Stimulated activated CD4-positive, alpha-beta T cell treated with anti-CD3 and anti-CD28 coated beads, Interleukin-4, amount 100 ng/mL, for 4 hours (primary cell): ENCODE data around the gene VEGFA.

Experiments
- DNase-seq, 2 experiments: peaks; one replicate each; pipeline ENCODE4 v3.0.0-alpha.2; 2020

Gene VEGFA

GRCh38 chr6:43826730-43827129 is 56.7 kb downstream of the VEGFA start:
- DNase-seq: no peak

GRCh38 chr6:43827898-43828297 is 57.9 kb downstream of the VEGFA start:
- DNase-seq: no peak

GRCh38 chr6:43828711-43829110 is 58.7 kb downstream of the VEGFA start:
- no peak for DNase-seq

GRCh38 chr6:43829470-43829869 is 59.5 kb downstream of the VEGFA start:
- DNase-seq: no peak

GRCh38 chr6:43830775-43831174 is 60.8 kb downstream of the VEGFA start:
- DNase-seq: no peak

GRCh38 chr6:43831191-43831590 is 61.2 kb downstream of the VEGFA start:
- no peak for DNase-seq

GRCh38 chr6:43833223-43833995 is 63.4 kb downstream of the VEGFA start:
- DNase-seq: no peak

- DNase-seq: no peak
These were observed 64.0 kb downstream of the VEGFA start for GRCh38 chr6:43833996-43834390.

- no peak for DNase-seq
These were observed 64.6 kb downstream of the VEGFA start for GRCh38 chr6:43834528-43835155.

GRCh38 chr6:43835872-43836419 is 65.9 kb downstream of the VEGFA start:
- no peak for DNase-seq
